DND-41 (cell line): ENCODE measurements around the gene USP12.

Experiments
- ATAC-seq: fragments of 200-7000 bp; cut with Tn5 transposase; 3 replicates; pipeline ENCODE4 v1.9.1; 2021; ENCODE audit warnings: low read depth; ENCODE audit not compliant: insufficient read depth
- DNase-seq: peaks from one replicate; pipeline ENCODE4 v3.0.0-alpha.2; 2020
- H2AFZ ChIP-seq: 2 replicates; pipeline ENCODE4 v1.6.0; 2012; ENCODE audit warnings: low read depth, low read length
- H3K27ac ChIP-seq: 2 replicates; pipeline ENCODE4 v1.5.1; 2012; ENCODE audit warnings: low read length, inconsistent platforms
- H3K27me3 ChIP-seq: fragments of 200-600 bp; sonication (generic); 2 replicates; pipeline ENCODE4 v1.6.0; 2012; ENCODE audit warnings: low read length, mild to moderate bottlenecking, inconsistent platforms; ENCODE audit not compliant: insufficient read depth, poor library complexity
- H3K36me3 ChIP-seq: 2 replicates; pipeline ENCODE4 v1.5.1; 2012; ENCODE audit warnings: low read length, inconsistent platforms; ENCODE audit not compliant: insufficient read depth
- H3K4me1 ChIP-seq: 2 replicates; pipeline ENCODE4 v1.5.1; 2012; ENCODE audit warnings: mild to moderate bottlenecking, low read length; ENCODE audit not compliant: insufficient read depth
- H3K4me2 ChIP-seq: 2 replicates; pipeline ENCODE4 v1.6.0; 2012; ENCODE audit warnings: mild to moderate bottlenecking, moderate library complexity, low read length, inconsistent platforms; ENCODE audit not compliant: insufficient read depth
- H3K4me3 ChIP-seq, 2 experiments: fragments of 200-600 bp in 1 of 2; shearing (Covaris generic) in 1 of 2; 2 replicates each; pipeline ENCODE4 v1.5.1; 2012 to 2016; ENCODE audit warnings: inconsistent platforms in 2 of 2, low read length in 2 of 2, mild to moderate bottlenecking in 2 of 2, low read depth in 1 of 2, moderate library complexity in 1 of 2
- H3K79me2 ChIP-seq: 2 replicates; pipeline ENCODE4 v1.6.0; 2012; ENCODE audit warnings: low read length, inconsistent platforms; ENCODE audit not compliant: insufficient read depth
- H3K9ac ChIP-seq: 2 replicates; pipeline ENCODE4 v1.6.0; 2012; ENCODE audit warnings: low read depth, mild to moderate bottlenecking, inconsistent platforms, low read length, moderate library complexity
- H3K9me3 ChIP-seq: 2 replicates; pipeline ENCODE4 v1.5.1; 2012; ENCODE audit warnings: low read length, moderate library complexity, mild to moderate bottlenecking, inconsistent platforms; ENCODE audit not compliant: insufficient read depth, severe bottlenecking
- H4K20me1 ChIP-seq: 2 replicates; pipeline ENCODE4 v1.6.0; 2012; ENCODE audit warnings: low read length; ENCODE audit not compliant: insufficient read depth
- CTCF ChIP-seq: IDR thresholded peaks from 2 replicates; pipeline ENCODE4 v1.5.1; 2012; ENCODE audit warnings: borderline replicate concordance, low read length, moderate library complexity, mild to moderate bottlenecking; ENCODE audit not compliant: poor library complexity, severe bottlenecking; ENCODE audit errors: extremely low read depth
- EZH2 ChIP-seq: IDR thresholded peaks from 3 replicates; pipeline ENCODE4 v1.6.1; 2012; ENCODE audit warnings: borderline replicate concordance, low read depth, mild to moderate bottlenecking, moderate library complexity, low read length, inconsistent platforms; ENCODE audit not compliant: severe bottlenecking

The USP12 gene

GRCh38 chr13:27110056-27110746 lies 61.4 kb downstream of the USP12 start:
- no peak for DNase-seq
- no peak for ATAC-seq
- TF ChIP-seq CTCF, result no peak
- Histone ChIP-seq H3K27ac (no peak overlapping the region), H3K4me2 (no peak overlapping the region), H4K20me1 (no peaks in the 10 kb centered on the region; the same call in 1 of the 2 replicates), H3K9ac (no peak overlapping the region), H2AFZ (no peak overlapping the region), H3K9me3 (no peaks in the 10 kb centered on the region), H3K27me3 (no peaks in the 10 kb centered on the region), H3K36me3 (peaks cover 17% of the 10 kb centered on the region; the same call in 1 of the 2 replicates), H3K79me2 (peaks cover 42% of the 10 kb centered on the region), H3K4me3 (no peak overlapping the region), H3K4me1 (no peaks in the 10 kb centered on the region)

- no peak for DNase-seq
- Histone ChIP-seq H3K27ac (no peak overlapping the region), H3K9me3 (no peaks in the 10 kb centered on the region), H3K79me2 (peaks cover 17% of the 10 kb centered on the region), H3K4me2 (no peak overlapping the region), H3K27me3 (no peaks in the 10 kb centered on the region), H3K4me3 (no peak overlapping the region), H3K4me1 (no peaks in the 10 kb centered on the region), H3K9ac (no peak overlapping the region), H2AFZ (no peak overlapping the region), H4K20me1 (peaks cover 3% of the 10 kb centered on the region; the same call in 1 of the 2 replicates), H3K36me3 (peaks cover 30% of the 10 kb centered on the region; the same call in 1 of the 2 replicates)
- ATAC-seq, result no peak
- TF ChIP-seq CTCF (no peak), EZH2 (no peak)
These were observed 65.5 kb downstream of the USP12 start for GRCh38 chr13:27106144-27106543.

GRCh38 chr13:27104606-27105005 lies 67.0 kb downstream of the USP12 start:
- peaks cover 40% of the 10 kb centered on the region; the same call in 1 of the 2 replicates for H3K36me3 ChIP-seq
- ATAC-seq (no peak), DNase-seq (no peak)
- H3K4me1 ChIP-seq, result no peaks in the 10 kb centered on the region
- no peak overlapping the region for H3K4me3 ChIP-seq
- TF ChIP-seq CTCF (no peak), EZH2 (no peak)
- H3K27ac ChIP-seq, result no peak overlapping the region
- no peaks in the 10 kb centered on the region for H3K9me3 ChIP-seq
- H4K20me1 ChIP-seq, result peaks cover 7% of the 10 kb centered on the region; the same call in 1 of the 2 replicates
- H3K9ac ChIP-seq, result no peak overlapping the region
- H3K79me2 ChIP-seq, result peaks cover 11% of the 10 kb centered on the region
- H3K4me2 ChIP-seq, result no peak overlapping the region
- no peaks in the 10 kb centered on the region for H3K27me3 ChIP-seq
- no peak overlapping the region for H2AFZ ChIP-seq
